ENCODE data around the gene C17orf75. TPM values are rescaled to one million over a fixed set of nuclear protein-coding genes. Genes with fewer than 3 reads are reported as not detected.

Gene C17orf75
- total RNA-seq, 2 donors from 2014 or later: 6.2 to 7.6 TPM

GRCh38 chr17:32350666-32351418, 8.9 kb upstream of the C17orf75 start:
- TF ChIP-seq CTCF (IDR thresholded peaks at IDR 0.05): no peak
- ATAC-seq (ENCODE audit: insufficient number of reproducible peaks, low FRiP score, low read depth): peak; percentile 42

GRCh38 chr17:32349854-32350665, 8.1 kb upstream of the C17orf75 start, which contains the start of gene ZNF207:
ZNF207 (plus strand) TSS chr17:32350157; CDS start chr17:32350286, 129 bp downstream.
- peak within 1 kb of the TSS; percentile 94 to 97 for H3K27ac ChIP-seq
- H3K4me1 ChIP-seq (ENCODE audit: control insufficient read depth in 1 of 2, low read depth in 2 of 2): peaks cover 34 to 39% of the 10 kb centered on the region in 2 donors
- no peaks in the 10 kb centered on the region for H3K27me3 ChIP-seq (replicated peaks; ENCODE audit: insufficient read depth)
- no peak for TF ChIP-seq CTCF (IDR thresholded peaks at IDR 0.05)
- H3K36me3 ChIP-seq: peaks cover 12% of the 10 kb centered on the region
- ATAC-seq (ENCODE audit: insufficient number of reproducible peaks, low FRiP score, low read depth): peak; percentile 95
- H3K9me3 ChIP-seq: no peaks in the 10 kb centered on the region
- peak; percentile 85 for DNase-seq (ENCODE audit: low spot score)
- H3K4me3 ChIP-seq: peak within 1 kb of the TSS; percentile 82

More at GRCh38 chr17:32350666-32351418, 8.9 kb upstream of the C17orf75 start:
- H3K4me1 ChIP-seq (ENCODE audit: control insufficient read depth in 1 of 2, low read depth in 2 of 2): peaks cover 40 to 47% of the 10 kb centered on the region in 2 donors
- H3K27me3 ChIP-seq (replicated peaks; ENCODE audit: insufficient read depth): no peaks in the 10 kb centered on the region
- H3K27ac ChIP-seq: peak overlapping the region; percentile 94 to 97
- no peak for DNase-seq (ENCODE audit: low spot score)
- peaks cover 16% of the 10 kb centered on the region for H3K36me3 ChIP-seq
- peak overlapping the region; percentile 82 for H3K4me3 ChIP-seq
- H3K9me3 ChIP-seq: no peaks in the 10 kb centered on the region

- H3K36me3 ChIP-seq: peaks cover 7% of the 10 kb centered on the region
- ATAC-seq (ENCODE audit: insufficient number of reproducible peaks, low FRiP score, low read depth): peak; percentile 23
- H3K9me3 ChIP-seq: no peaks in the 10 kb centered on the region
- H3K4me1 ChIP-seq (ENCODE audit: control insufficient read depth in 1 of 2, low read depth in 2 of 2): peaks cover 28 to 33% of the 10 kb centered on the region in 2 donors
- no peaks in the 10 kb centered on the region for H3K27me3 ChIP-seq (replicated peaks; ENCODE audit: insufficient read depth)
- H3K4me3 ChIP-seq: peak overlapping the region; percentile 82
- TF ChIP-seq CTCF (IDR thresholded peaks at IDR 0.05): no peak
- peak overlapping the region; percentile 94 to 97 for H3K27ac ChIP-seq
- DNase-seq (ENCODE audit: low spot score): no peak
Observed at GRCh38 chr17:32349503-32349853, 7.5 kb upstream of the C17orf75 start.

GRCh38 chr17:32348483-32348800, 6.5 kb upstream of the C17orf75 start:
- DNase-seq (ENCODE audit: low spot score): no peak
- Histone ChIP-seq H3K4me1 (ENCODE audit: control insufficient read depth in 1 of 2, low read depth in 2 of 2) (peaks cover 22 to 25% of the 10 kb centered on the region in 2 donors), H3K27ac (no peak overlapping the region), H3K27me3 (replicated peaks; ENCODE audit: insufficient read depth) (no peaks in the 10 kb centered on the region), H3K36me3 (no peaks in the 10 kb centered on the region), H3K4me3 (no peak overlapping the region), H3K9me3 (no peaks in the 10 kb centered on the region)
- ATAC-seq (ENCODE audit: insufficient number of reproducible peaks, low FRiP score, low read depth): no peak
- no peak for TF ChIP-seq CTCF (IDR thresholded peaks at IDR 0.05)

- Histone ChIP-seq H3K9me3 (no peaks in the 10 kb centered on the region), H3K27ac (no peak overlapping the region), H3K36me3 (no peaks in the 10 kb centered on the region), H3K4me3 (no peak overlapping the region), H3K4me1 (ENCODE audit: control insufficient read depth in 1 of 2, low read depth in 2 of 2) (peaks cover 15 to 20% of the 10 kb centered on the region in 2 donors), H3K27me3 (replicated peaks; ENCODE audit: insufficient read depth) (no peaks in the 10 kb centered on the region)
- no peak for TF ChIP-seq CTCF (IDR thresholded peaks at IDR 0.05)
- DNase-seq (ENCODE audit: low spot score) (no peak), ATAC-seq (ENCODE audit: insufficient number of reproducible peaks, low FRiP score, low read depth) (no peak)
Observed at GRCh38 chr17:32345951-32346600, 4.1 kb upstream of the C17orf75 start.
